C4-2B (cell line): ENCODE results near the gene TFDP1.

Experiments used
- ZFX ChIP-seq: fragments of 450-650 bp; IDR thresholded peaks from 2 replicates; pipeline ENCODE4 v1.6.1; 2017
- TF ChIP-seq, protein P1 (sequence below): fragments of 450-650 bp; conservative IDR thresholded peaks from 2 replicates; pipeline ENCODE4 v1.5.1; 2017; ENCODE audit warnings: mild to moderate bottlenecking

DNA sequence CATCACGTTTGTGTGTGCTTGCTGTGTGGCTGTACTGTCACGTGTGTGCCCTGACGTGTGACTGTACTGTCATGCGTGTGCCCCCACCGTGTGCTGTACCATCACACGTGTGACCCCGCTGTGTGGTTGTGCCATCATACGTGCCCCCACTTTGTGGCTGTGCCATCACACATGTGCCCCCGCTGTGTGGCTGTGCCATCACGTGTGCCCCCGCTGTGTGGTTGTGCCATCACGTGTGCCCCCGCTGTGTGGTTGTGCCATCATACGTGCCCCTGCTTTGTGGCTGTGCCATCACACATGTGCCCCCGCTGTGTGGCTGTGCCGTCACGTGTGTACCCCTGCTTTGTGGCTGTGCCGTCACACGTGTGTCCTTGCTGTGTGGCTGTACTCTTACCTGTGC, 25.7 kb downstream of the TFDP1 start:
- TF ChIP-seq, protein P1, sequence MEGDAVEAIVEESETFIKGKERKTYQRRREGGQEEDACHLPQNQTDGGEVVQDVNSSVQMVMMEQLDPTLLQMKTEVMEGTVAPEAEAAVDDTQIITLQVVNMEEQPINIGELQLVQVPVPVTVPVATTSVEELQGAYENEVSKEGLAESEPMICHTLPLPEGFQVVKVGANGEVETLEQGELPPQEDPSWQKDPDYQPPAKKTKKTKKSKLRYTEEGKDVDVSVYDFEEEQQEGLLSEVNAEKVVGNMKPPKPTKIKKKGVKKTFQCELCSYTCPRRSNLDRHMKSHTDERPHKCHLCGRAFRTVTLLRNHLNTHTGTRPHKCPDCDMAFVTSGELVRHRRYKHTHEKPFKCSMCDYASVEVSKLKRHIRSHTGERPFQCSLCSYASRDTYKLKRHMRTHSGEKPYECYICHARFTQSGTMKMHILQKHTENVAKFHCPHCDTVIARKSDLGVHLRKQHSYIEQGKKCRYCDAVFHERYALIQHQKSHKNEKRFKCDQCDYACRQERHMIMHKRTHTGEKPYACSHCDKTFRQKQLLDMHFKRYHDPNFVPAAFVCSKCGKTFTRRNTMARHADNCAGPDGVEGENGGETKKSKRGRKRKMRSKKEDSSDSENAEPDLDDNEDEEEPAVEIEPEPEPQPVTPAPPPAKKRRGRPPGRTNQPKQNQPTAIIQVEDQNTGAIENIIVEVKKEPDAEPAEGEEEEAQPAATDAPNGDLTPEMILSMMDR, result no peak
- TF ChIP-seq ZFX, result no peak
